ENCODE results near the gene HCN1.

HCN1 gene

DNA sequence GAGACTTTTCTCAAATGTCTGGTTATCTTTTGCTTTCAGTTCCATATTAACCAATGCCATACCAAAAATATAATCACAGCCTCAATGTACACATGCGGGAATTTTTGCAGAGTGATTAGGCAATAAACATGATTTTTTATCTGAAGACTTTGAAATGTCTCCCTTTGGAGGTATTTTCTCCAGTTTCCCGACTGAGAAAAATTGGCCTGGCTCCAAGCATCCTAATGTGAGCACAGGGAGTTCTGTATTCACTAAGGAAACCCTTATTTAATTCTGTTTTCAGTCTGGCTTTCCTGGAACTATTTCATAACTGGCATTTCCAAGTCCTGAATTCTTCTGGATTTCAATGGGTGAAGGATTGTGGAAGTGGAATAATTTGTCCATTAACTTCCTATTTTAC is 8.5 kb downstream of the HCN1 start:
- Histone ChIP-seq H3K4me1 (ENCODE audit: control insufficient read depth in 2 of 2, insufficient read depth in 2 of 2, low read length in 2 of 2) (no peaks in the 10 kb centered on the region), H3K27ac (ENCODE audit: low read depth in 2 of 2, low read length in 2 of 2) (no peak overlapping the region), H3K9ac (ENCODE audit: low read depth in 1 of 2, low read length in 2 of 2) (no peak overlapping the region), H3K27me3 (ENCODE audit: control insufficient read depth in 2 of 2, insufficient read depth in 2 of 2, low read length in 2 of 2) (peaks cover 0 to 2% of the 10 kb centered on the region in 2 donors), H3K36me3 (ENCODE audit: control insufficient read depth in 2 of 2, insufficient read depth in 2 of 2, low read length in 2 of 2) (no peaks in the 10 kb centered on the region), H3K9me3 (ENCODE audit: control insufficient read depth in 2 of 2, low read length in 2 of 2) (no peaks in the 10 kb centered on the region), H3K4me3 (ENCODE audit: low read length in 2 of 2) (no peak overlapping the region)

DNA sequence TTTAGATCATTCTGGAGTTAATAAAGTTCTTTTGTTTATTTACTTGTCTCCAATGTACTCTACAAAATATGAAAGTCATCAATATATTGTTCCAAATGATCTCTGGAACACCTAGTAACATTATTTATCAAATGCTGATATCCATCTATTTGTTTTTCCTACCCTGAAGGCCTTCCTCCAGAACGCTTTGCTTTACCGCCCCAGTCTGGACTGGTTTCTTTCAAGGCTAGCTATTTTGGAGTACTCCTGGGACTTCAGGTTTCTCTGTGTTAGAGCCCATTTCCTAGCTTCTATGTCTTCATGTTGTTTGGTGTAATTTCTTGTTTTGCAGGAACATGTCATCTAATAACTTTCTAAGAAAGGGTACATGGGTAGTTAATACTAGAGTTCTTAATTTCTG is 9.6 kb downstream of the HCN1 start:
- no peaks in the 10 kb centered on the region for H3K27me3 ChIP-seq (ENCODE audit: control insufficient read depth in 2 of 2, insufficient read depth in 2 of 2, low read length in 2 of 2)
- no peak overlapping the region for H3K9ac ChIP-seq (ENCODE audit: low read depth in 1 of 2, low read length in 2 of 2)
- no peaks in the 10 kb centered on the region for H3K36me3 ChIP-seq (ENCODE audit: control insufficient read depth in 2 of 2, insufficient read depth in 2 of 2, low read length in 2 of 2)
- H3K4me3 ChIP-seq (ENCODE audit: low read length in 2 of 2): no peak overlapping the region
- H3K27ac ChIP-seq (ENCODE audit: low read depth in 2 of 2, low read length in 2 of 2): no peak overlapping the region
- no peaks in the 10 kb centered on the region for H3K4me1 ChIP-seq (ENCODE audit: control insufficient read depth in 2 of 2, insufficient read depth in 2 of 2, low read length in 2 of 2)
- H3K9me3 ChIP-seq (ENCODE audit: control insufficient read depth in 2 of 2, low read length in 2 of 2): no peaks in the 10 kb centered on the region

DNA sequence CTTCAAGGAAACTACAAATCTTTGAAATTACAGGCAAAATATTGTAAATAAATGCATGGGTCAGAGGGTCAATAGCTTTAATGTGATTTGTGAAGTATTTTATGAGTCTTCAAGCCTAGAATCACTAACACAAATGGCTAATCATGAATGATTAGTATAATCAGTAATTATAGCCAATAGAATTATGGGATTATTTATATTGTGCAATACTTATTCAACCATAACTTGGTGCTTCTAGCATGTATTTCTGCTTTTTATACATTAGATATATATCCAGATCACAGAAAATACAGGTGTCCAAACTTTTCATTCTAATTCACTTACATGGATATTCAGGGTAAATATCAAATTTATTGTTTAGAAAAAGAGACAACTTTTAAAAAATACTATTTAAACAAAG is 12.1 kb downstream of the HCN1 start:
- Histone ChIP-seq H3K36me3 (ENCODE audit: control insufficient read depth in 2 of 2, insufficient read depth in 2 of 2, low read length in 2 of 2) (no peaks in the 10 kb centered on the region), H3K27ac (ENCODE audit: low read depth in 2 of 2, low read length in 2 of 2) (no peak overlapping the region), H3K4me1 (ENCODE audit: control insufficient read depth in 2 of 2, insufficient read depth in 2 of 2, low read length in 2 of 2) (no peaks in the 10 kb centered on the region), H3K9ac (ENCODE audit: low read depth in 1 of 2, low read length in 2 of 2) (no peak overlapping the region), H3K27me3 (ENCODE audit: control insufficient read depth in 2 of 2, insufficient read depth in 2 of 2, low read length in 2 of 2) (no peaks in the 10 kb centered on the region), H3K4me3 (ENCODE audit: low read length in 2 of 2) (no peak overlapping the region), H3K9me3 (ENCODE audit: control insufficient read depth in 2 of 2, low read length in 2 of 2) (no peaks in the 10 kb centered on the region)

DNA sequence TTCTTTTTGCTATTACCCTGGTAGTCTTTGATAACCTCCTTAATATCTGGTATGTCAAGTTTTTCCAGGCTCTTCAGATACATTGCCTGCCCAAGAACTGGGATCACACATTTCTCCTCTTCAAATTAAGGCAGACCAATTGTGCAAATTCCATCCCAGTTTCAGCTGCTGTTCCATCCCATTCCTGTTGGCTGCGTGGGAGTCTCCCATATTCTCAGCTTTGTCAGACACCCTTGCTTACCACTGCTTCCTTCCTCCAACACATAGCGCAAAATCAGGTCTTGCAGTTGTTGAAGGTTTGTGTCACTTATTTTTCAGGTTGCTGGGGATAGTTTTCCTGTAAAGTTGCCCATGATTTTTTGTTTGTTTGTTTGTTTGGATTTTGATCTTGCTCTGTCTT is 15.2 kb downstream of the HCN1 start:
- Histone ChIP-seq H3K9me3 (ENCODE audit: control insufficient read depth in 2 of 2, low read length in 2 of 2) (no peaks in the 10 kb centered on the region), H3K36me3 (ENCODE audit: control insufficient read depth in 2 of 2, insufficient read depth in 2 of 2, low read length in 2 of 2) (no peaks in the 10 kb centered on the region), H3K4me1 (ENCODE audit: control insufficient read depth in 2 of 2, insufficient read depth in 2 of 2, low read length in 2 of 2) (no peaks in the 10 kb centered on the region), H3K27me3 (ENCODE audit: control insufficient read depth in 2 of 2, insufficient read depth in 2 of 2, low read length in 2 of 2) (no peaks in the 10 kb centered on the region), H3K4me3 (ENCODE audit: low read length in 2 of 2) (no peak overlapping the region), H3K9ac (ENCODE audit: low read depth in 1 of 2, low read length in 2 of 2) (no peak overlapping the region), H3K27ac (ENCODE audit: low read depth in 2 of 2, low read length in 2 of 2) (no peak overlapping the region)

DNA sequence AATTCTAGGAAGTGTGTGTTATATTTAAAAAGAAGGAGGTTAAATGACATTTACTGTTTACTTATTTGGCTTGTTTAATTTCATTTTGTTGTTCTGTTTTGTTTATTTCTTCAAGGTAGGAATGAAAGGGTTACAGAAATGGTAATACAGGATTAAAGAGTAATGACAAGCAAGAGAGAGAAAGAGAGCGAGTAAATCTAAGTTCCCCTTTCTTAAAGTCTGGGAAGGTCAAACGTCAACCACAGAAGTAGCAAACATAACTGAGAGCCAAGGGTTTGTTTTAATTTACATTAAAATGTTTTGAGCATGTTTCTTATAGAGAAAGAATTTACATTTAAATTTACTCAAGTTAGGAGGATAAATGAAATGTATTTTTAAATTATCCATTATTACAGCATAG is 18.7 kb downstream of the HCN1 start:
- no peaks in the 10 kb centered on the region for H3K27me3 ChIP-seq (ENCODE audit: control insufficient read depth in 2 of 2, insufficient read depth in 2 of 2, low read length in 2 of 2)
- H3K4me1 ChIP-seq (ENCODE audit: control insufficient read depth in 2 of 2, insufficient read depth in 2 of 2, low read length in 2 of 2): no peaks in the 10 kb centered on the region
- no peaks in the 10 kb centered on the region for H3K9me3 ChIP-seq (ENCODE audit: control insufficient read depth in 2 of 2, low read length in 2 of 2)
- H3K27ac ChIP-seq (ENCODE audit: low read depth in 2 of 2, low read length in 2 of 2): no peak overlapping the region
- no peaks in the 10 kb centered on the region for H3K36me3 ChIP-seq (ENCODE audit: control insufficient read depth in 2 of 2, insufficient read depth in 2 of 2, low read length in 2 of 2)
- no peak overlapping the region for H3K9ac ChIP-seq (ENCODE audit: low read depth in 1 of 2, low read length in 2 of 2)
- H3K4me3 ChIP-seq (ENCODE audit: low read length in 2 of 2): no peak overlapping the region

DNA sequence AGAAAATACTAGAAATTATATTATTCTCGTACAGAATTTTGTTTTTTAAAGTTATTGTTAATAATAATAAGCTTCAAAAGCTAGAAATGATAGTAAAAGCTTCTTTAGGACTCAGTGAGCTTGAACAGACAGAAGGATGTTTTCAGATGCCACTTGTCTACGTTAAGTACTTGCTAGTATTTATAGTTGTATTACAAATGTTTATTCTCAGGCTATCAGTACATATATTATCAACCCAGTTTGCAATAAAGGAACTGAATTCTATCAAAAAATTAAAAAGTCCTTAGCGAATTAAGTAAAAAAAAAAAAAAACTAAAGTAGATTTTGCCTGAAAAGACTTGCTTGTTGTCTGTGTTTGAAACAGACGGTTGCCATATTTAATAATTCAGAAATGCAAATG is 23.9 kb downstream of the HCN1 start:
- no peak overlapping the region for H3K27ac ChIP-seq (ENCODE audit: low read depth in 2 of 2, low read length in 2 of 2)
- H3K4me3 ChIP-seq (ENCODE audit: low read length in 2 of 2): no peak overlapping the region
- no peak overlapping the region for H3K9ac ChIP-seq (ENCODE audit: low read depth in 1 of 2, low read length in 2 of 2)
- H3K4me1 ChIP-seq (ENCODE audit: control insufficient read depth in 2 of 2, insufficient read depth in 2 of 2, low read length in 2 of 2): no peaks in the 10 kb centered on the region
- no peaks in the 10 kb centered on the region for H3K36me3 ChIP-seq (ENCODE audit: control insufficient read depth in 2 of 2, insufficient read depth in 2 of 2, low read length in 2 of 2)
- H3K27me3 ChIP-seq (ENCODE audit: control insufficient read depth in 2 of 2, insufficient read depth in 2 of 2, low read length in 2 of 2): no peaks in the 10 kb centered on the region
- H3K9me3 ChIP-seq (ENCODE audit: control insufficient read depth in 2 of 2, low read length in 2 of 2): no peaks in the 10 kb centered on the region

DNA sequence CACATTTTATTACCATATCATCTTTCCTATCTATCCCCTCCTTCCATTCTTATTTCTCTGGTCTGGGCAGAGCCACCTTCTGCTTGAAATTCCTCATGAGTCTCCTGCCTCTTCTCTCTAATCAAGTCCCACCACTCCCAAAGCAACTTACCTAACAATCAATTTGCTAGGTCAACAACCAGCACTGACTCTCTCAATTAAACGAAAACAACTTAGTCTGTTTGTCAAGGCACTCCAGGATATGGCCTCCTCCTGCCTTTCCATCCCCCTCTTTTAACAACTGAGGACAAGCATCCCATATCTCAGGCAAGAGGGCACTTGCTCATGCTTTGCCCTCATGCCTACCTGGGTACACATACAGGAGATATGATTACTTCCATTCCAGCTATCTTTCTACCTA is 47.4 kb downstream of the HCN1 start:
- H3K4me1 ChIP-seq (ENCODE audit: control insufficient read depth in 2 of 2, insufficient read depth in 2 of 2, low read length in 2 of 2): no peaks in the 10 kb centered on the region
- H3K27me3 ChIP-seq (ENCODE audit: control insufficient read depth in 2 of 2, insufficient read depth in 2 of 2, low read length in 2 of 2): no peaks in the 10 kb centered on the region
- no peak overlapping the region for H3K27ac ChIP-seq (ENCODE audit: low read depth in 2 of 2, low read length in 2 of 2)
- no peaks in the 10 kb centered on the region for H3K9me3 ChIP-seq (ENCODE audit: control insufficient read depth in 2 of 2, low read length in 2 of 2)
- no peak overlapping the region for H3K9ac ChIP-seq (ENCODE audit: low read depth in 1 of 2, low read length in 2 of 2)
- H3K36me3 ChIP-seq (ENCODE audit: control insufficient read depth in 2 of 2, insufficient read depth in 2 of 2, low read length in 2 of 2): no peaks in the 10 kb centered on the region
- H3K4me3 ChIP-seq (ENCODE audit: low read length in 2 of 2): no peak overlapping the region

DNA sequence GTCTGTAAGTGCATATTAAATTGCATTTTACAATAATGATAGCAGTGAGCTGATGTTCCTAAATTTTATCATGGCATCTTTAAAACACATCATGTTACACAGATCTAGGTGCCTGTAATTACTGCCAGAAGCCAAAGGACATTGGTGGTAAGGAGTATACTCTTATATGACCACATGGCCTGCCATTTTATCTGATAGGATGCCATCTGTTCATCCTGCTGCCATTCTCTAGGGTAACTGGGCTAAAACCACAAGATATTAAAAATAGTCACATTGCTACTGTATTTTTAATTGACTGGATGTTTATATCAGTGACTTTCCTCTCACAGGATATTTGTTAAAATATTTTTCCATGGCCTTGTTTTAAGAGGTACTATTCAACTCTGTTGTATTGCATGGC is 53.1 kb downstream of the HCN1 start:
- H3K36me3 ChIP-seq (ENCODE audit: control insufficient read depth in 2 of 2, insufficient read depth in 2 of 2, low read length in 2 of 2): no peaks in the 10 kb centered on the region
- no peak overlapping the region for H3K27ac ChIP-seq (ENCODE audit: low read depth in 2 of 2, low read length in 2 of 2)
- no peaks in the 10 kb centered on the region for H3K9me3 ChIP-seq (ENCODE audit: control insufficient read depth in 2 of 2, low read length in 2 of 2)
- no peaks in the 10 kb centered on the region for H3K4me1 ChIP-seq (ENCODE audit: control insufficient read depth in 2 of 2, insufficient read depth in 2 of 2, low read length in 2 of 2)
- H3K4me3 ChIP-seq (ENCODE audit: low read length in 2 of 2): no peak overlapping the region
- no peaks in the 10 kb centered on the region for H3K27me3 ChIP-seq (ENCODE audit: control insufficient read depth in 2 of 2, insufficient read depth in 2 of 2, low read length in 2 of 2)
- no peak overlapping the region for H3K9ac ChIP-seq (ENCODE audit: low read depth in 1 of 2, low read length in 2 of 2)

DNA sequence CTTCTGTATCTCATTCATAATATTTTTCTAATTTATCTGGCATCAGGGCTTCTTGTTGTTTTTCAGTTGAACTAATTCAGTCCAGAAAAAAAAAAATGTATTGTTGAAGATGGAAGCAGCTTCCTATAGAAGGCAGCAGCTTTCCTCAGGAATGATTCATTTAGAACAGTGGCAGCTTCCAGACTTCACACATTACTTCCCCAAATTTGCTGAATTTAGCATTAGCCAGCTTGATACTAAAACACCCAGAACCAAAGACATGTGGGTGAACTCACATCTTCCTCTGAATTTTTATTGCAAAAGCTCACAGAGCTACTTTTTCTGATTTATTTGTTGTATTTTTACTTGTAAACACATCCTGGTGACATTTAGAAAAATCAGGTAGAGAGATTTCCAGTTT is 53.8 kb downstream of the HCN1 start:
- no peaks in the 10 kb centered on the region for H3K4me1 ChIP-seq (ENCODE audit: control insufficient read depth in 2 of 2, insufficient read depth in 2 of 2, low read length in 2 of 2)
- no peaks in the 10 kb centered on the region for H3K9me3 ChIP-seq (ENCODE audit: control insufficient read depth in 2 of 2, low read length in 2 of 2)
- H3K4me3 ChIP-seq (ENCODE audit: low read length in 2 of 2): no peak overlapping the region
- H3K27ac ChIP-seq (ENCODE audit: low read depth in 2 of 2, low read length in 2 of 2): no peak overlapping the region
- no peak overlapping the region for H3K9ac ChIP-seq (ENCODE audit: low read depth in 1 of 2, low read length in 2 of 2)
- no peaks in the 10 kb centered on the region for H3K36me3 ChIP-seq (ENCODE audit: control insufficient read depth in 2 of 2, insufficient read depth in 2 of 2, low read length in 2 of 2)
- no peaks in the 10 kb centered on the region for H3K27me3 ChIP-seq (ENCODE audit: control insufficient read depth in 2 of 2, insufficient read depth in 2 of 2, low read length in 2 of 2)

DNA sequence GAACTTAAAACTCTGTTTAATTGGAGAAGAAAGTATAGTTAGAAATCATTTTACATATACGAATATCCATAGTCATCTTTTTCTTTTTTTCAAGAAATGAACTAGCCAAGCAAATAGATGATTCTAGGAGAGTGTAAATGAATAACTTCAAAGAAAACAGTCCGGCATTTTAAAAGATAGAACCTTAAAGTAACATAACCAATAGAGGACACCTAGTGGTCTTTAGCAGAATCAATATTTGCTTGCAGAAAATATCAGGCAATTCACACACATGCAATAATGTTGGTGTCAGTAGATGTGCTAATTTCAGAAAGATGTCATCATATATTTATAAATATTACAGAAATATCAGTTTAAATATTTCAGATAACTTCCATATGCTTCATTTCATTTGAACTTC is 57.1 kb downstream of the HCN1 start:
- Histone ChIP-seq H3K9me3 (ENCODE audit: control insufficient read depth in 2 of 2, low read length in 2 of 2) (no peaks in the 10 kb centered on the region), H3K4me3 (ENCODE audit: low read length in 2 of 2) (no peak overlapping the region), H3K27me3 (ENCODE audit: control insufficient read depth in 2 of 2, insufficient read depth in 2 of 2, low read length in 2 of 2) (no peaks in the 10 kb centered on the region), H3K36me3 (ENCODE audit: control insufficient read depth in 2 of 2, insufficient read depth in 2 of 2, low read length in 2 of 2) (no peaks in the 10 kb centered on the region), H3K27ac (ENCODE audit: low read depth in 2 of 2, low read length in 2 of 2) (no peak overlapping the region), H3K9ac (ENCODE audit: low read depth in 1 of 2, low read length in 2 of 2) (no peak overlapping the region), H3K4me1 (ENCODE audit: control insufficient read depth in 2 of 2, insufficient read depth in 2 of 2, low read length in 2 of 2) (no peaks in the 10 kb centered on the region)

DNA sequence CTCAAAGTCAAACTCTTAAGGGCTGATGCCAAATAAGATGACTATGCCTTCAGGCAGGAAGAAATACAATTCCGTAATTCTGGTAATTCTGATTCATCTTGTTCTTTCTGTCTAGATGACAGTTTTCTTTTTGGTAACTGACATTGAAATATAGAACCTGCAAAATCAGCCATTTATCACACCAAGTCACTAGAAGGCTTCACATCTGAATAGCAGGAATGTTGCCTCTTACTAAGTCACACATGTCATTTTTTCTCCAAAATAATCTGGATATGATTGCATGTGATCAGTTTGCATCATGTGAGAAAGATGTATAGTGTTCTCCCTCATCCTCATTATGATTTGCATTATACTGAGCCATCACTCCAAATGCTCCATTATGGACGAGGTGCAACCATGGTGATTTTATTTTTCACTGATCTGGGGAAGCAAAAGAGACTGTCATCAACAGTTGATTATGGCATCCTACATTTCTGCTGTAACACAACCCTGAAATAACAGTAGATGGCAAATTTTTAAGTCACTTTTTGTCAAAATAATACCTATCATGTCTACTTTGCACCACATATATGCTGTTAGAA is 69.0 kb downstream of the HCN1 start:
- Histone ChIP-seq H3K9ac (ENCODE audit: low read depth in 1 of 2, low read length in 2 of 2) (no peak overlapping the region), H3K4me3 (ENCODE audit: low read length in 2 of 2) (no peak overlapping the region), H3K9me3 (ENCODE audit: control insufficient read depth in 2 of 2, low read length in 2 of 2) (no peaks in the 10 kb centered on the region), H3K27me3 (ENCODE audit: control insufficient read depth in 2 of 2, insufficient read depth in 2 of 2, low read length in 2 of 2) (no peaks in the 10 kb centered on the region), H3K4me1 (ENCODE audit: control insufficient read depth in 2 of 2, insufficient read depth in 2 of 2, low read length in 2 of 2) (no peaks in the 10 kb centered on the region), H3K36me3 (ENCODE audit: control insufficient read depth in 2 of 2, insufficient read depth in 2 of 2, low read length in 2 of 2) (no peaks in the 10 kb centered on the region), H3K27ac (ENCODE audit: low read depth in 2 of 2, low read length in 2 of 2) (no peak overlapping the region)
